Stimulated activated naive B cell treated with anti-CD40 and anti-IgM and Interleukin-4, amounts not matched to agents 10 μg/mL and 1 μg/mL and 100 μg/mL, for 72 hours (primary cell): ENCODE data around the gene IFNA6.

Experiments
- ATAC-seq, 2 donors: fragments of 150-1000 bp; cut with Tn5 transposase; replicated peaks; 2 replicates each; pipeline ENCODE4 v1.10.0; 2021; ENCODE audit warnings: moderate library complexity in 1 of 2
- DNase-seq: peaks from one replicate; pipeline ENCODE4 v3.0.0; 2021
- H3K27ac Mint-ChIP-seq: one replicate; pipeline ENCODE4 v1.8.0; 2022; ENCODE audit warnings: mild to moderate bottlenecking, mixed read lengths
- H3K27me3 Mint-ChIP-seq, 2 donors: one replicate each; pipeline ENCODE4 v1.8.0; 2022; ENCODE audit warnings: mixed read lengths in 2 of 2
- H3K36me3 Mint-ChIP-seq, 2 donors: one replicate each; pipeline ENCODE4 v1.8.0; 2022; ENCODE audit warnings: mixed read lengths in 2 of 2, mild to moderate bottlenecking in 1 of 2
- H3K4me1 Mint-ChIP-seq, 2 donors: one replicate each; pipeline ENCODE4 v1.8.0; 2022; ENCODE audit warnings: mixed read lengths in 2 of 2, mild to moderate bottlenecking in 1 of 2
- H3K4me3 Mint-ChIP-seq, 2 donors: one replicate each; pipeline ENCODE4 v1.8.0; 2022; ENCODE audit warnings: mild to moderate bottlenecking in 2 of 2, mixed read lengths in 2 of 2, moderate library complexity in 1 of 2
- H3K9me3 Mint-ChIP-seq, 2 donors: one replicate each; pipeline ENCODE4 v1.8.0; 2022; ENCODE audit warnings: mixed read lengths in 2 of 2, mild to moderate bottlenecking in 1 of 2

Gene IFNA6

GRCh38 chr9:21357479-21358460 lies 7.1 kb upstream of the IFNA6 start:
- Mint-ChIP-seq H3K36me3 (peaks cover 4 to 5% of the 10 kb centered on the region in 2 donors), H3K4me1 (peaks cover 8 to 12% of the 10 kb centered on the region in 2 donors), H3K27ac (peak overlapping the region; percentile 14), H3K4me3 (no peak overlapping the region), H3K9me3 (peaks cover 4 to 5% of the 10 kb centered on the region in 2 donors), H3K27me3 (peaks cover 7 to 24% of the 10 kb centered on the region in 2 donors)
- peak; percentile 83 to 92 for ATAC-seq
- no peak for DNase-seq

- ATAC-seq, result no peak
Measured at GRCh38 chr9:21348430-21348970, 2.2 kb downstream of the IFNA6 start.

GRCh38 chr9:21340735-21341134 lies 10.0 kb downstream of the IFNA6 start:
- H3K36me3 Mint-ChIP-seq, result no peaks in the 10 kb centered on the region

More at GRCh38 chr9:21348430-21348970, 2.2 kb downstream of the IFNA6 start:
- Mint-ChIP-seq H3K4me3 (no peak overlapping the region), H3K9me3 (peaks cover 0 to 2% of the 10 kb centered on the region in 2 donors), H3K4me1 (peaks cover 0 to 4% of the 10 kb centered on the region in 2 donors), H3K27me3 (peaks cover 44 to 60% of the 10 kb centered on the region in 2 donors), H3K27ac (no peak overlapping the region), H3K36me3 (no peaks in the 10 kb centered on the region)
- DNase-seq, result no peak

DNA sequence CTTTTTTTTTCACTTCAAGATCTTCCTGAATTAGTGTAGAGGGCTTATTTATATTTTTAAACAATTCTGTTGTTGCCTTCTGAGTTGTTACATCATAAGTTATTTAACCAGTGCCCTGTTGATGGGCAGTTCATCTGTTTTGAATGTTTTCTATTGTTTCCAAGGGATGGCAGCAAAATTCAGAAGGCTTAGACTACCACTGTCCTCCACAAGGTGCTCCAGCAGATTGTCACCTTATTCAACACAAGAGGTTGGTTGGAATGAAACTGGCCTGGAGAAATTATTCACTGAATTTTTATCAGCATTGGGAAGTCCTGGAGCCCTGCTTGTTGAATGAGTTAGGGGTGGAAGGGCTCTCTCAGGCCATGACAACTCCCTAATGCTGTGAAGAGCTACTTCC lies 14.2 kb downstream of the IFNA6 start:
- peaks cover 16 to 28% of the 10 kb centered on the region in 2 donors for H3K4me1 Mint-ChIP-seq
- DNase-seq, result no peak
- no peaks in the 10 kb centered on the region for H3K9me3 Mint-ChIP-seq
- peak overlapping the region; percentile 16 to 17 for H3K4me3 Mint-ChIP-seq
- H3K36me3 Mint-ChIP-seq, result peaks cover 0 to 15% of the 10 kb centered on the region in 2 donors
- H3K27me3 Mint-ChIP-seq, result peaks cover 16 to 23% of the 10 kb centered on the region in 2 donors
- H3K27ac Mint-ChIP-seq, result no peak overlapping the region
- ATAC-seq, result no peak

More at GRCh38 chr9:21340735-21341134, 10.0 kb downstream of the IFNA6 start:
- no peaks in the 10 kb centered on the region for H3K9me3 Mint-ChIP-seq
- no peak overlapping the region for H3K27ac Mint-ChIP-seq
- peaks cover 45 to 63% of the 10 kb centered on the region in 2 donors for H3K27me3 Mint-ChIP-seq
- H3K4me1 Mint-ChIP-seq, result peaks cover 0 to 4% of the 10 kb centered on the region in 2 donors
- no peak for DNase-seq
- no peak for ATAC-seq
- no peak overlapping the region for H3K4me3 Mint-ChIP-seq

DNA sequence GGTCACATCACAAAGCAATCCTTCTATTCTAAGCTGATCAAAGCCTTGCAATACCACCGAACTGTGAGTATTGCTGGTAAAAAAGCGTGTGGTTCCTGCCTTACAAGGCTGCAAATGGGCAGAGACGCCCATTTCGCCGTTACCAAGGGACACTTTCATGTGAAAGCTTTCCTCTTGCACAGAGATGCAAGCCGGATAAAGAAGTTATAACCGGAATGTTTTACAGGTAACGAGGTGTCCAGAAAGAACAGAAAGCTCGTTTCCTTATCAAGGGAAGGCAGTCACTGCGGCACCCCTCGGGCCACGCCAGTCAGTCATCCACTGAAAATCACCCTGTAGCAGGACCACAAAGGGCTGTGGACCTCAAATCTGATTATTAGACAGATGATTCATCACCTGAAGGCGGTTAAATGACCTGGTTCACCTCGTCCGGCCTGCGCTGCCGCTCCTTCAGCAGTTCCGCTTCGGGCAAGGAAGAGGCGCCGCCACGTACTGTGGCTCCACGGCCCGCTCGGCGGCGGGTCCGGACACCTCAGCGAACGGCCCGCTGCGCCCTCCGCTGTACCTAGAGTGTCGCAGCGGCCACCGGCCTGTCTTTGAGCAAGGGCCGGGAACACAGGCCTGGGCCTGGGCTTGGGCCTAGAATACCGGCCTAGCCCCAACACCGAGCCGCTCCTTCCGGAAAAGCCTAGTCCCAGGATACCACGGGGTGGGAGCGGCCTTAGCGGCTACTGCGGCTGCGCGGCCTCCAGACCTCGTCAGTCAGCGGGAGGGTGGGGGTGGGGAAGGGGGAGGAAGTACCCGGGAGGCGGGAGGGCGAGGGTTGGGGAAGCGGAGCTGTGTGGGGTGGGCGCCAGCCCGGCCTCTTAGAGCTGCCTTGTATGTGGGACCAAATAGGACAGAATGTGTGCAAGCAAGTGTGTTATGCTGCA lies 15.7 kb downstream of the IFNA6 start, which contains the start of gene KLHL9:
Gene KLHL9, minus strand, starts transcription at position 704 of the 932 bp plus-strand sequence. Its CDS starts 545 bp downstream, at position 159.
- Mint-ChIP-seq H3K4me3 (peak within 1 kb of the TSS; percentile 86 to 88), H3K4me1 (peaks cover 21 to 39% of the 10 kb centered on the region in 2 donors), H3K9me3 (no peaks in the 10 kb centered on the region), H3K27ac (peak within 1 kb of the TSS; percentile 93), H3K36me3 (peaks cover 3 to 21% of the 10 kb centered on the region in 2 donors), H3K27me3 (peaks cover 8 to 18% of the 10 kb centered on the region in 2 donors)
- peak; percentile 80 for DNase-seq
- peak; percentile 93 to 94 for ATAC-seq

DNA sequence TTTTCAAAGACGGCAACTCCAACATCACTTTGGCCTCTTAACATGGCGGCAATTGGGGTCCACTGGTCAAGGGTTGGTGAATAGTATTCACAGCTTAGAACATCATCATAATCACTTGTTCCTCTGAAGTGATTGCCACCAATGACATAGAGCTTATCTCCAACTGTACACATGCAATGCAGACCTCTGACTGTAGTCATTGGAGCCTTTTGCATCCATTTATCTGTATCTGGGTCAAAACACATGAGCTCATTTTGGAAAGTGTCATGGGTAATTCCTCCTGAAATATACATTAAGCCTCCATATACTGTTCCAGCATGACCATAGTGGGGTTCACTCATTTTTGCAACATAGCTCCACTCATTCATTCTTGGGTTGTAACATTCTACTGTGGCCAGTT lies 17.5 kb downstream of the IFNA6 start:
- DNase-seq (no peak), ATAC-seq (no peak)
- Mint-ChIP-seq H3K4me1 (peaks cover 21 to 39% of the 10 kb centered on the region in 2 donors), H3K9me3 (no peaks in the 10 kb centered on the region), H3K4me3 (peak overlapping the region in 1 of 2 donors; percentile 86), H3K36me3 (peaks cover 5 to 21% of the 10 kb centered on the region in 2 donors), H3K27ac (no peak overlapping the region), H3K27me3 (peaks cover 3 to 4% of the 10 kb centered on the region in 2 donors)

DNA sequence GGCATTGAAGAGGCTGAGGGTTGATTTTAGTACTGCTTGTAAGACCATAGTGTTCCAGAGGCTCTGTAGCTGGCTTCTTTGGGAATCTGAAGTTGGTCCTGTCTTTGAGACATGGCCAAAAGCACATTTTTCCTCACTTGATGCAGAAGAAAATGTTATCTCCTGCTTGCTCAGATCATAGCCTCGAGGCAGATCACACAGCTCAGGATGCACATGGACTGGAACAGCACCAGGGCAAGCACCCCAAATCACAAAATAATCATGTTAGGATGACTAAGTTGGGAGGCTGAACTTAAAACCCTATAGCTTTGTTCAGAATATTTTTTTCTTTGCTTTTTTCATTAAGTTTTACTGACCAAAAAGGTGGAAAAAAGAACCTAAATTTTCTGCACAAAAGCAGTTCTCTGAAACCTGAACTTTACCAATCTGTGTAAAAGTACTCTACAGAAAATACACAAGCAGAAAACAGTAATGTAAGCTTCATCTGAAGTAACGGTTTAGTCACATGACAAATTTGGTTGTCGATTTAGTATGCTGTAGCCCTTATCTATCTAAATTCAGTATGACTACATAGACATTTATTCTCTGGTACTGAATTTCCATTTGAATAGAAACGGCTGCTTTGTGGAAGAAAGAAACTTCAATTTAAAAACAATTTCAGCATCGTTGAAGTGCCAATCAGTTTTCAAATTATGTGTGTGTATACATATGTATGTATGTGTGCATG lies 18.8 kb downstream of the IFNA6 start:
- no peak overlapping the region for H3K27ac Mint-ChIP-seq
- H3K27me3 Mint-ChIP-seq, result no peaks in the 10 kb centered on the region
- ATAC-seq (no peak), DNase-seq (no peak)
- no peak overlapping the region for H3K4me3 Mint-ChIP-seq
- no peaks in the 10 kb centered on the region for H3K9me3 Mint-ChIP-seq
- peaks cover 5 to 25% of the 10 kb centered on the region in 2 donors for H3K36me3 Mint-ChIP-seq
- peaks cover 21 to 44% of the 10 kb centered on the region in 2 donors for H3K4me1 Mint-ChIP-seq

DNA sequence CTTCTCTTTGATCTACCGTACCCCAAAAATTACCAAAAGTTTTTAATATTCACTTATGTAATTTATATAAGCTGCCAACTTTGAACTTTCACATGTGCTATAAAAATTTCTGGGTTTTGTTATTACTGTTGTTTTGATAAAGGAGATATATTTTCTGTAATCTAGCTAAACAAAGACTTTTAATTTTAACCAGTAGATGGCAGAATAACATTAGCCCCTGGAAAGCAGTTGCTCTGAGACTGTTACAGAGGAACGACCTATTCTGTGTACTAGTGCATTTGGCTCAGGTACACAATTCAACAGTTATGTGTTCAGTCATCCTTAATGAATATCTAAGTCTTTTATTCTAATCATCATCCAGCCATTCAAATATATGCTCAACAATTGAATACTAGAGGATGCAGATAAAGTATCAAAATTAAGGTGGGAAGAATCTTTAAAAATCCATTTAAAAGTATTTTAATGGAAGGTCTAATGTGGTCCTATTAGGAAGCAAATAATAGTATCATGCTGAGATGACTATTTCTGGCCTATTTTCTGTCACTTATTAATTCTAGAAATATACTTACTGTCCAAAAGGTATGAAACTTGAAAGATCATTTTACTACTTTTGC lies 24.1 kb downstream of the IFNA6 start:
- peak; percentile 74 to 79 for ATAC-seq
- H3K27ac Mint-ChIP-seq, result no peak overlapping the region
- no peaks in the 10 kb centered on the region for H3K27me3 Mint-ChIP-seq
- H3K9me3 Mint-ChIP-seq, result no peaks in the 10 kb centered on the region
- H3K4me1 Mint-ChIP-seq, result peaks cover 8 to 17% of the 10 kb centered on the region in 2 donors
- DNase-seq, result no peak
- H3K4me3 Mint-ChIP-seq, result no peak overlapping the region
- peaks cover 20 to 32% of the 10 kb centered on the region in 2 donors for H3K36me3 Mint-ChIP-seq

DNA sequence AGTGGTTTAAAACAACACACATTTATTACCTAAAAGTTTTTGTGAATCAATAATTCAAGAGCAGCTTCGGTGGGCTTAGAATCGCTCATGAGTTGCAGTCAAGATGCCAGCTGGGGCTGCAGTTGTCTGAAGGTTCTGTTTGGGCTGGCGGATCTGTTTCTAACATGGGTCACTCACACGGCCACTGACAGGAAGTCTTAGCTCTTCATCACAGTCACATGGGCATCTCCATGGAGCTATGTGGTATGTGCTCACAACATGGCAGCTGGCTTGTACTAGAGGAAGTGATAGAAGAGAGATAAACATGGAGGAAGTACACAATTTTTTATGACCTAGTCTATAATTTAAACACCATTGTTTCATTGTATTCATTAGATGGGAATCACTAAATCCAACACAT lies 26.6 kb downstream of the IFNA6 start:
- Mint-ChIP-seq H3K36me3 (peaks cover 17 to 30% of the 10 kb centered on the region in 2 donors), H3K9me3 (no peaks in the 10 kb centered on the region), H3K4me1 (peaks cover 2 to 5% of the 10 kb centered on the region in 2 donors), H3K27me3 (no peaks in the 10 kb centered on the region), H3K27ac (no peak overlapping the region), H3K4me3 (no peak overlapping the region)
- ATAC-seq (no peak), DNase-seq (no peak)

DNA sequence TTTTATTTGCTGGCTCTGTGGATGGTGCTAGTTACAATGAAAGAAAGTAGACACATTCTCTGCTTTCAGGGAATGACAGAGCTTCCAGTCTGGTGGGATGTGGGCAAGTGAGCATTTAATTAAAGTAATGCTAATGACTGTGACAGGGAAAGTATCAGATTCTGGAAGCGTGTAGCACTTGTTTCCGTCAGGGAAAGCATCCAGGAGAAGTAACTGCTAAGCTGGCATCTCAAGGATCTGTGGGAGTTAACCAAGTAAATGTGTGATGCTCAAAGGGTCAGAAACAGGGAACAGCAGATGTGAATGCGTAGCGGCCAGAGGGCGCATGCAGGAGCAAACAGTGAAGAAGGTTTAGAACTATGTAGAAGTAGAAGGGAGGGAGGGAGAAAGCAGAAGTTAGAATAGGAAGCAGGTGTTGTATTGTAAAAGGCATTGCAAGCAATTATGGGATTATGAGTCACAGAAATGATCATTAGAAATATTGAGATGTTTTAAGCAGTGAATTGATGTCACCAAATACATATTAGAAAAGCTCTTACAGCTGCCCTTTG lies 27.7 kb downstream of the IFNA6 start:
- H3K27ac Mint-ChIP-seq, result no peak overlapping the region
- H3K4me1 Mint-ChIP-seq, result peaks cover 3 to 5% of the 10 kb centered on the region in 2 donors
- no peaks in the 10 kb centered on the region for H3K9me3 Mint-ChIP-seq
- ATAC-seq, result no peak
- no peaks in the 10 kb centered on the region for H3K27me3 Mint-ChIP-seq
- peaks cover 15 to 30% of the 10 kb centered on the region in 2 donors for H3K36me3 Mint-ChIP-seq
- no peak for DNase-seq
- H3K4me3 Mint-ChIP-seq, result no peak overlapping the region

- ATAC-seq, result no peak
Measured at GRCh38 chr9:21320465-21320864, 30.2 kb downstream of the IFNA6 start.

DNA sequence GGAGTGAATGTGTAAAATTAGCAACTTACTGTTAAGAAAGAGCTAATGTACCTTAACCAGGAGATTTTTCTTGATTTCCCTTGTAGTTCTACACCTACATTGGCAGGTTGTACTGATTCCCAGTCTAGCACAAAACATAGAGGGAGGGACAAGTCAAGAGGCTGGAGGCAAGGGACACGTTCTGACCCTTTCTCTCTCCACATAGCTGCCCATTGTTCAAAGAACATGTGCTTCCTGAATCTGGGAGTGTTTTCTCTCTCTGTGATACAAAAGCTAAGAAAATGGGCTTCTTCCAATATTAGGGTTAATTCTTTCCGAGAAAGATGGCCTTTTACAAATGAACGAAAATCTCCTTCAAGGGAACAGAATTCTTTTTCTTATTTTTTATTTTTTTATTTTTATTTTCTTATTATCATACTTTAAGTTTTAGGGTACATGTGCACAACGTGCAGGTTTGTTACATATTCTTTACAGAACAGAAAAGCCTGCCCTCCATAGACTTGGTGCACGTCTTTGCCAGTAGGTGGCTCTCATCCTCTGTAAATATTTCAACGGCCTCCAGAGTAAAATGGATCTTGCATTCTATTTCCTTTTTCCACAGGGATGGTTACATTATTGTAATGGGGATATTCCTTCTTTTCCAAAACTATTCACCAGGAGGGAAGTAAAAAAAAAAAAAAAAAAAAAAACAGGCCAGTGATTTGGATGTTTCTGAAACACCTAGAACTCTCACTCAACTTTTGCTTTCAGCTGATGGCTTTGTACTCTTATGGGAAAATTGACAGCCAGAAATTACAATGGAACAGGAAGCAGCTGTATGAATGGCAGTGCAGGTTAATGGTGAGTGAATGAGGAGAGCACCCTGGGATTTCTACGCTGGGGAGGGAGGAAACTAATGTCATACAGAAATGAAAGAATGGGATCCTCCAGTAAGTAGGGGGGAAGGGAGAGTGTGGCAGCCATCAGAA lies 32.4 kb downstream of the IFNA6 start:
- Mint-ChIP-seq H3K36me3 (peaks cover 3 to 11% of the 10 kb centered on the region in 2 donors), H3K27ac (no peak overlapping the region), H3K4me1 (peaks cover 0 to 1% of the 10 kb centered on the region in 2 donors), H3K27me3 (peaks cover 0 to 13% of the 10 kb centered on the region in 2 donors), H3K9me3 (no peaks in the 10 kb centered on the region), H3K4me3 (no peak overlapping the region)
- DNase-seq, result no peak
- ATAC-seq, result peak; percentile 68 to 72

More at GRCh38 chr9:21320465-21320864, 30.2 kb downstream of the IFNA6 start:
- no peak for DNase-seq
- H3K4me1 Mint-ChIP-seq, result peaks cover 0 to 1% of the 10 kb centered on the region in 2 donors
- peaks cover 0 to 6% of the 10 kb centered on the region in 2 donors for H3K27me3 Mint-ChIP-seq
- H3K4me3 Mint-ChIP-seq, result no peak overlapping the region
- H3K36me3 Mint-ChIP-seq, result peaks cover 12 to 22% of the 10 kb centered on the region in 2 donors
- no peaks in the 10 kb centered on the region for H3K9me3 Mint-ChIP-seq
- H3K27ac Mint-ChIP-seq, result no peak overlapping the region
